Jurkat, Clone E6-1 (cell line): ENCODE measurements around the gene STIMATE.

Source experiments
- DNase-seq: peaks from one replicate; pipeline ENCODE4 v3.0.0-alpha.2; 2011; ENCODE audit warnings: low read depth, low spot score
- H3K4me3 ChIP-seq: 2 replicates; pipeline ENCODE4 v1.5.1; 2011; ENCODE audit warnings: mild to moderate bottlenecking, low read length, control low read depth, moderate library complexity

STIMATE gene

GRCh38 chr3:52845691-52846431 is 51.5 kb downstream of the STIMATE start:
- no peak for DNase-seq
- no peak overlapping the region for H3K4me3 ChIP-seq

DNA sequence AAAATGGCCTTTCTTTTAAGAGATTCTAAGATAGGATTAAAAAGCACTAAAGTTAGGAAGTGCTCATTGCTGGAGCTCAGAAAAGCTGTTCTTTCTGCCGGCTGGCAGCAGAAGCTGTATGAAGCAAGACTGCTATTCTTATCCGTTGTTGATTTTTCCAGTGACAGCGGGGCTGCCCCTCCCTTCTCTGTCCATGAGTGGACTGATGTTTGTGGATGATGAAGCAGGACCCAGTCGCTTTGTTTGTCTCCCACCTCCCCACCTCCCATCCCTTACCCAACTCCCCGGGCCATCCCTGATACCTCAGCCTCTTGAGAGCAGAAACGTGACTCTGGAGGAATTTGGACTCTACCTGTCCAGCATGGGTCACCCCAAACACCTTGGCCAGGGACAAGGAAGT is 52.2 kb downstream of the STIMATE start:
- DNase-seq: no peak

GRCh38 chr3:52844290-52844975 is 52.9 kb downstream of the STIMATE start:
- DNase-seq: no peak
- H3K4me3 ChIP-seq: no peak overlapping the region

More for the DNA sequence above, 52.2 kb downstream of the STIMATE start:
- H3K4me3 ChIP-seq: no peak overlapping the region

GRCh38 chr3:52843881-52844280 is 53.5 kb downstream of the STIMATE start:
- DNase-seq: no peak

GRCh38 chr3:52843108-52843865 is 54.1 kb downstream of the STIMATE start:
- no peak overlapping the region for H3K4me3 ChIP-seq
- DNase-seq: no peak

More at GRCh38 chr3:52843881-52844280, 53.5 kb downstream of the STIMATE start:
- no peak overlapping the region for H3K4me3 ChIP-seq

- DNase-seq: no peak
- H3K4me3 ChIP-seq: no peak overlapping the region
These were observed 54.9 kb downstream of the STIMATE start for GRCh38 chr3:52842424-52842823.

GRCh38 chr3:52841981-52842340 is 55.4 kb downstream of the STIMATE start:
- no peak overlapping the region for H3K4me3 ChIP-seq
- DNase-seq: no peak

- H3K4me3 ChIP-seq: no peak overlapping the region
These were observed 56.0 kb downstream of the STIMATE start for GRCh38 chr3:52841211-52841980.

GRCh38 chr3:52839892-52840545 is 57.3 kb downstream of the STIMATE start:
- H3K4me3 ChIP-seq: no peak overlapping the region
- no peak for DNase-seq

More at GRCh38 chr3:52841211-52841980, 56.0 kb downstream of the STIMATE start:
- no peak for DNase-seq

DNA sequence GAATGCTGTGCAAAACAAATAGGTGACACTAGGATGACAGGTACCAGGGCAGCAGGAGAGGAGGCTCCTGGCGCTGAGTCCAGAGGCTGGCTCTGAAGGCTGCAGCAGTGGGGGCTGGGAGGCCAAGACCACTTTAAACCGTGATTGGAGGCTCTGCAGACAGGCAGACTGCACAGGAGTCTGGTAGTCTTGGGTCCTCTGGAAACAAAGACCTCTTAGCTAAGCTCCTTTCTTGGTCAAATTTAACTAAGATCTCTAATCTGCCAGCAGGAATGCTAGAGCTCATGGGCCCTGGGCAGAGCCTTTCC is 58.1 kb downstream of the STIMATE start:
- DNase-seq: no peak
- H3K4me3 ChIP-seq: no peak overlapping the region

DNA sequence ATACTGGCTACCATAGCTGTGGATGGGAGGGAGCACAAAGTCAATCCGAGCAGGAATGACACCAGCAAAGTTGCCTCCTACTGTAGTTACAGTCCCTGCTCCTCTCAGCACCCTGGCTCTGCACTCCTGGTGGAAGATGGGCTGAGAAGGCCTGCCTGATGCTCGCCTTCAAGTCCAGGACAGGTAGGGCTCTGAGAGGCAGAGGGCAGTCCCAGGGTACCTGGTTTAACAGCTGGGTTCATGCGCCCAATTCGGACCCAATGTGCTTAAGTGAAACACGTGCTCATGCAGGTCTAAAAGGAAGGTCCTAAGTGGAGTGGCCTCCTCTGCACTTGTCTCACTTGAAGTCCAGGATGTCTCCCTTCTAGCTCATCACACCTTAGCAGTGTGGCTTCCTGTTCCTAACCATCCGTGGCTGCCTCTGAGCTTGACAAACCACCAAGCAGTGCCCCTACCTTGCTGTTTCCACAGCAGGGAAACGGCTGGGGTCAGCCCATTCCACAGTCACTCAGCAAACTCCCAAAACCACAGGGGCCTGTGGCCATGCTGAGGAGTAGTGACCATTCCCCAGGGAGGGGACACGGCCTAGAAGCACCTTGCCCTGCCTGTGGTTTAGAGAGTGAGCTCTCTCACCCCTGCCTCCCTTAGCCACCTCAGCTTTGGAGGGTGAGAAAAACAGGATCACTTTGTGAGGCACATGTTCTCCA is 58.6 kb downstream of the STIMATE start:
- no peak overlapping the region for H3K4me3 ChIP-seq
- DNase-seq: peak; percentile 47

GRCh38 chr3:52836986-52837385 is 60.4 kb downstream of the STIMATE start:
- DNase-seq: no peak

GRCh38 chr3:52836471-52836845 is 60.9 kb downstream of the STIMATE start:
- H3K4me3 ChIP-seq: no peak overlapping the region
- no peak for DNase-seq

More at GRCh38 chr3:52836986-52837385, 60.4 kb downstream of the STIMATE start:
- no peak overlapping the region for H3K4me3 ChIP-seq

GRCh38 chr3:52835766-52836470 is 61.4 kb downstream of the STIMATE start:
- no peak overlapping the region for H3K4me3 ChIP-seq
- no peak for DNase-seq

DNA sequence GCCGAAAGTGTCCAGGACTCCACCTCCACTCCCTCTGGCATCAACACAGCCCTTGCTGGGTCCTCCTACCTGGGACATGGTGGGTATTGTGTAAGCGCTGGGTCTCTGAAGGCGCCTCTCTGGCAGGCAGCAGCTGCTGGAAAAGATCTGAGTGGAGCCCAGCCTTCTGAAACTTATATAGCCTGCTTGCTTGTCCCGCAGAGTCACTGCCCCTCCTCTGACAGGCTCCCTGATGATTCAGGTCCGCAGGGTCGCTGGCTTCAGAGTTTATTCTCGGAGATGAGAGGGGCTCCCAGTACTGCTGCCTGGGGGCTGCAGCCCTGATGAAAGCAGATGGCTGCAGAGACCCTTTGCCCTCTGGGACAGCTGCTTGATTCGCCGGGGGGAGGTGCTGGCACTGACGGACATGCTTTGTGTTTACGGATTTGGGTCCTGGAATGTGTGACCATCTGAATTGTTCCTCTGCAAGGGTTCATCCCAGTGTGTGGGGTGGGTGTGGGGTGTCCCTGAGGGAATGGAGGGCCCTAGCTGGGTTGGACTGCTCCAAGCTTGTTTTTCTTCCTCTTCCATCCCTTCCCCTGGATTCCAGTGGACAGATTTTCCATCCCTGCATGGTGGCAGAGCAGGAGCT is 62.4 kb downstream of the STIMATE start, which contains the start of gene MUSTN1:
MUSTN1 (minus strand) TSS at position 149 of the 631 bp plus-strand sequence; CDS start at position 78, 71 bp downstream.
- H3K4me3 ChIP-seq: no peak within 1 kb of the TSS
- DNase-seq: no peak

- no peak for DNase-seq
- no peak overlapping the region for H3K4me3 ChIP-seq
These were observed 64.1 kb downstream of the STIMATE start for GRCh38 chr3:52833202-52833601.
